Upper lobe of left lung (tissue), 6 donors: ENCODE data around the gene UNC79. TPM values are rescaled to one million over a fixed set of nuclear protein-coding genes. Genes with fewer than 3 reads are reported as not detected.
A peak's percentile ranks its signal among the peaks of the same experiment; 100 is the strongest.

Source experiments
- ATAC-seq, 2 donors: fragments of 200-7000 bp; cut with Tn5 transposase; one replicate each; pipeline ENCODE4 v1.9.1; 2022; ENCODE audit warnings: mild to moderate bottlenecking in 2 of 2, moderate library complexity in 2 of 2; ENCODE audit not compliant: low FRiP score in 2 of 2
- DNase-seq, 2 donors: peaks; one replicate each; pipeline ENCODE4 v3.0.0-alpha.2; 2019 to 2020
- H3K27ac ChIP-seq, 4 donors: fragments of 200-600 bp; sonication (generic); one replicate each; pipeline ENCODE4 v1.5.1; 2016 to 2019
- H3K27me3 ChIP-seq, 4 donors: fragments of 200-600 bp; sonication (generic); one replicate each; pipeline ENCODE4 v1.5.1; 2017 to 2019
- H3K36me3 ChIP-seq, 4 donors: fragments of 200-600 bp; sonication (generic); one replicate each; pipeline ENCODE4 v1.5.1; 2016 to 2019
- H3K4me1 ChIP-seq, 4 donors: fragments of 200-600 bp; sonication (generic); one replicate each; pipeline ENCODE4 v1.5.1; 2018 to 2019
- H3K4me3 ChIP-seq, 4 donors: fragments of 200-600 bp; sonication (generic); one replicate each; pipeline ENCODE4 v1.5.1; 2017 to 2019; ENCODE audit warnings: mild to moderate bottlenecking in 2 of 4, moderate library complexity in 1 of 4
- H3K9me3 ChIP-seq, 4 donors: fragments of 200-600 bp; sonication (generic); one replicate each; pipeline ENCODE4 v1.5.1; 2018 to 2019
- CTCF ChIP-seq, 6 experiments: fragments of 450-650 bp in 4 of 6; fragments of 200-600 bp in 2 of 6; sonication (generic) in 2 of 6; IDR thresholded peaks; one replicate each; pipeline ENCODE4 v1.5.1; 2016 to 2019; ENCODE audit warnings: antibody characterized with exemption in 6 of 6
- EP300 ChIP-seq, 4 donors: sonication (generic); formaldehyde crosslinking; IDR thresholded peaks; one replicate each; pipeline ENCODE4 v1.5.1; 2017; ENCODE audit warnings: antibody characterized with exemption in 4 of 4, control low read depth in 2 of 4
- POLR2A ChIP-seq, 4 donors: fragments of 450-650 bp; IDR thresholded peaks; one replicate each; pipeline ENCODE4 v1.5.1; 2016 to 2017; ENCODE audit warnings: antibody characterized with exemption in 4 of 4, mild to moderate bottlenecking in 2 of 4
- POLR2AphosphoS5 ChIP-seq, 2 donors: sonication (generic); formaldehyde crosslinking; IDR thresholded peaks; one replicate each; pipeline ENCODE4 v1.5.1; 2017; ENCODE audit warnings: antibody characterized with exemption in 2 of 2
- WGBS, 2 donors: methylation state at CpG; one replicate each; pipeline ENCODE4 v1.1.5; 2017 to 2018; 5-methylcytosine and 5-hydroxymethylcytosine counted together
- total RNA-seq, 6 donors: library from RNA; depleted of rRNA in 4 of 6; stranded (reverse); fragments of >200 nt in 4 of 6; gene quantifications; one replicate each; pipeline versions ENCODE4 v1.1.0 to v1.2.1, GENCODE V29; 2016 to 2021
- donor health status: DM: no; HTN: no; CAD: no; lungs with moderate emphysema.
- donor health status: DM: no; HTN: yes; CAD: no; lungs with severe emphysema.

UNC79 gene
- total RNA-seq, 6 donors from 2014 or later, result 0.09 to 1.0 (median 0.14) TPM

GRCh38 chr14:93712079-93712837 lies 281.5 kb downstream of the UNC79 start:
- Histone ChIP-seq H3K27me3 (no peaks in the 10 kb centered on the region), H3K27ac (no peak overlapping the region), H3K4me1 (no peaks in the 10 kb centered on the region), H3K36me3 (no peaks in the 10 kb centered on the region), H3K4me3 (no peak overlapping the region), H3K9me3 (no peaks in the 10 kb centered on the region)
- 60 to 65% methylated on average over 9 of the region's 9 CpGs for WGBS, 2 donors
- ATAC-seq (no peak), DNase-seq (no peak)
- TF ChIP-seq EP300 (IDR thresholded peaks at IDR 0.05) (no peak), CTCF (IDR thresholded peaks at IDR 0.05) (no peak), POLR2AphosphoS5 (IDR thresholded peaks at IDR 0.05) (no peak), POLR2A (IDR thresholded peaks at IDR 0.05) (no peak)

DNA sequence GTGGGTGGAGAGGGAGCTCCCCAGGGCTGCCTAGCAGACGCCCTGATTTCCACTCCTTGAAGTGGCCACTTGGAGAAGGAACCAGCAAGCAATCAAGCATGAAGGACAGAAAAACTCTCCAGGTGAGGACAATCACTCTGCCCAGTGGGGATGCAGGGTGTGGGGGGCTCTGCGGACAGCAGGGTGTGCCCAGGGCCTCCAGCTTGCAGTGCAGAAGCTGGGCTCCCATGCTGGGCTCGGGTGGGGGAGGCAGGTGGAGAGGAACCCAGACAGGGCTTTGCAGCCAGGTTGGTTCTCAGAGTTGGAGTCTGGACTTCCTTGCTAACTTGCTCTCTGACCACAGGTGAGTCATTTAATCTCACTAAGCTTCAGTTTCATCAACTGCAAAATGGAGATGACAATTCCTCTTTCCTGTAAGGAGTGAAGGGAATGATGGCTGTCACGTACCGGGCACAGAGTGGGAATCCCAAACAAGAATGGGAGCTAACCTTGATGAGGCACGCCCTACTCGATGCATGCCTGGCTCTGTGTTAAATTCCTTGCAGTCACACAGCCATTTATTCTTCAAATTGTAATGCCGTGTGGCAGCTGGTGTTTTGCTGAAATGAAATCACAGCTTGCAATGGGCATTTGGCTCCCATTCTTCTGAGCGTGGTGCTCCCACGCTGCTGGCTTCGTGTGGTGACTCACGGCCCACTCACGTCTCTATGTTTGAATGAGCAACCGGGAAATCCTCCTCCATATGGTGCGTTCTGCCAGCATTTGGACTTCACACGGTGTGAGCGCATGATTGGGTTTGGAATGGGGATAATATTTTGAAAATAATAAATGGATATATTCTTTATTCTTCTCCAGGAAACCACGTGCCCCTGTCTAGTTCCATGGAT lies 282.3 kb downstream of the UNC79 start:
- ATAC-seq, result no peak
- no peaks in the 10 kb centered on the region for H3K4me1 ChIP-seq
- WGBS, 2 donors, result 78% methylated on average over 18 of the region's 18 CpGs
- DNase-seq, result peak in 1 of 2 donors; percentile 48
- no peak overlapping the region for H3K27ac ChIP-seq
- TF ChIP-seq CTCF (IDR thresholded peaks at IDR 0.05) (no peak), EP300 (IDR thresholded peaks at IDR 0.05) (no peak), POLR2A (IDR thresholded peaks at IDR 0.05) (no peak), POLR2AphosphoS5 (IDR thresholded peaks at IDR 0.05) (no peak)
- no peaks in the 10 kb centered on the region for H3K9me3 ChIP-seq
- H3K4me3 ChIP-seq, result no peak overlapping the region
- no peaks in the 10 kb centered on the region for H3K36me3 ChIP-seq
- no peaks in the 10 kb centered on the region for H3K27me3 ChIP-seq

GRCh38 chr14:93713726-93714405 lies 283.1 kb downstream of the UNC79 start:
- DNase-seq (no peak), ATAC-seq (no peak)
- no peak overlapping the region for H3K27ac ChIP-seq

GRCh38 chr14:93714605-93715004 lies 283.9 kb downstream of the UNC79 start:
- no peak for DNase-seq
- TF ChIP-seq EP300 (IDR thresholded peaks at IDR 0.05), result no peak
- TF ChIP-seq CTCF (IDR thresholded peaks at IDR 0.05), result no peak
- no peak for TF ChIP-seq POLR2A (IDR thresholded peaks at IDR 0.05)
- no peak for TF ChIP-seq POLR2AphosphoS5 (IDR thresholded peaks at IDR 0.05)
- Histone ChIP-seq H3K9me3 (no peaks in the 10 kb centered on the region), H3K4me3 (no peak overlapping the region), H3K27me3 (no peaks in the 10 kb centered on the region), H3K36me3 (no peaks in the 10 kb centered on the region), H3K4me1 (no peaks in the 10 kb centered on the region), H3K27ac (no peak overlapping the region)
- ATAC-seq, result no peak
- 77 to 86% methylated on average over 7 of the region's 7 CpGs for WGBS, 2 donors

More at GRCh38 chr14:93713726-93714405, 283.1 kb downstream of the UNC79 start:
- TF ChIP-seq CTCF (IDR thresholded peaks at IDR 0.05) (no peak), EP300 (IDR thresholded peaks at IDR 0.05) (no peak), POLR2A (IDR thresholded peaks at IDR 0.05) (no peak), POLR2AphosphoS5 (IDR thresholded peaks at IDR 0.05) (no peak)
- WGBS, 2 donors, result 57 to 74% methylated on average over 12 of the region's 13 CpGs
- Histone ChIP-seq H3K4me3 (no peak overlapping the region), H3K27me3 (no peaks in the 10 kb centered on the region), H3K4me1 (no peaks in the 10 kb centered on the region), H3K9me3 (no peaks in the 10 kb centered on the region), H3K36me3 (no peaks in the 10 kb centered on the region)
